Medulla oblongata (tissue), 1 donor: Measurements from ENCODE around the gene USO1.
A peak's percentile ranks its signal among the peaks of the same experiment; 100 is the strongest.
"Not testable (repeated sequence)": the region's sequence is repeated elsewhere in the genome, so short reads cannot be mapped to it uniquely, and the experiment has no call there.

Source experiments
- DNase-seq: peaks from one replicate; pipeline ENCODE4 v3.0.0-alpha.2; 2015; ENCODE audit errors: extremely low spot score

Gene USO1

DNA sequence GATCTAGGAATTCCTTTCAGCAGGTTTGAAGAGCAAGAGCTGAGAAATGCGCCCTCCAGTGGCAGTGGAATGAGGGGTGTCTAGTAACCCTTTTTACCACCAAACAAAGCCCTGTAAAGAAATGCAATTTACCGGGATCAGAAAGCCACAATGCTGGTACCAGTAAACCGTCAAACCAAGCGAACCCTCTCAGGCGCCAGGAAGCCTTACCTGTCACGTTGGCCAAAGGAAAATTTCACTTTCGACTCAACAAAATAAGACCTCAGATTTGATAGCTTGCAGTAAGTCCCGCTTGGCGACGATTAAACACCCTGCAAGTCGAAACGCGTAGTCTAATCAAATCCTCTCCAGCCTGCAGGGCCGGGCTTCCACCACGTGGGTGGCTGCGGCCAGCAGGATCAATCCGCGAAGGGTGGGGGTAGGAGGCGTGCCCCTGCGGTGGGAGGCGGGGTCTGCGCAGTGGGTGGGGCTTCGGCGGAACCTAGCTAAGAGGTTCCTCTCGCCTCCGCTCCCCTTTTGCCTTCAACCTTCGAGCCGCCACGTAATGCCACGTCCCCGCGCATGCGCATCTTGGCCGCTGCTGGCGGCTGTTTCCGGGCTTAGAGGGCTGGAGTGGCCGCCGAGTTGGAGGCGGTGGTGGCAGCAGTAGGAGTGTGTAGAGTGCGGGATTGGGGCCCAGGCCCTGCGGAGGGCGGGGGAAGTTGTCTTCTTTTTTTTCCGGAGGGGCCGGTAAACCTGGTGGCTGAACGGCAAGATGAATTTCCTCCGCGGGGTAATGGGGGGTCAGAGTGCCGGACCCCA lies at the start of gene USO1:
TSS of gene USO1 (plus strand) at position 512 of the 801 bp plus-strand sequence. CDS start at position 755, 243 bp downstream.
- DNase-seq, result peak; percentile 99

DNA sequence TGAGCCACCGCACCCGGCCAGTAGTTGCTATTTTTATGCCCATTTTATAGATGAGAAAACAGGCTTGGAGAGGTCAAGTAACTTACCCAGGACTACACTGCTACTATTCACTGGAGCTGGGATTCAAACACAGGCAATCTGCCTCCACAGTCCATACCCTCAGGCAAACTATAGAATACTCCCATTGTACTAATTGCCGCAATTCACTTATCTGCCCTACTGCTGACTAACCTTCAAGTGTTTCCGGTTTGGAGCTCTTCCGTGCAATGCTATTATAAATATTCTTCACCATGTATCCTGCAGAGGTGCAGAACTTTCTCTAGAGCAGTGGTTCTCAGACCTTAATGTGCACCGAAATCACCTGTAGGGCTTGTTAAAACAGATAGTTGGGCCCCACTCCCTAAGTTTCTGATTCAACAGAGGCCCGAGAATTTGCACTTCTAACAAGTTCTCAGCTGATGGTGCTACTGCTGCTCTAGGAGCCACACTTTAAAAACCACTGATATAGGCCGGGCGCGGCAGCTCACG lies 49.3 kb upstream of the USO1 start:
- no peak for DNase-seq

DNA sequence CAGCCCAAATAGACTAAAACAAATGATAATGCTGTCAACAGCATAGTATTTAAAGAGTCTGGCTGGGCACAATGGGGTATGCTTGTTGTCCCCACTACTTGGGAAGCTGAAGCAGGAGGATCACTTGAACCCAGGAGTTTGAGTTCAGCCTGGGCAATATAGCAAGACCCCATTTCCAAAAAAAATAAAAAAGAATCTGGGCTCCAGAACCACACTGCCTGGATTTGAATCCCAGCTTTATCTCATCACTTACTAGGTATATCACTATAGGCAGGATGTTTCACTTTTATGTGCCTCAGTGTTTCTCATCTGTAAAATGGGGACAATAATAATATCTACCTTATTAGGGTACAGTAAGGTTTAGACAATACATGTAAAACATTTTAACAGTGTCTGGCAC lies 45.9 kb upstream of the USO1 start:
- DNase-seq, result no peak

- no peak for DNase-seq
These were observed 45.4 kb upstream of the USO1 start for GRCh38 chr4:75678965-75679364.

DNA sequence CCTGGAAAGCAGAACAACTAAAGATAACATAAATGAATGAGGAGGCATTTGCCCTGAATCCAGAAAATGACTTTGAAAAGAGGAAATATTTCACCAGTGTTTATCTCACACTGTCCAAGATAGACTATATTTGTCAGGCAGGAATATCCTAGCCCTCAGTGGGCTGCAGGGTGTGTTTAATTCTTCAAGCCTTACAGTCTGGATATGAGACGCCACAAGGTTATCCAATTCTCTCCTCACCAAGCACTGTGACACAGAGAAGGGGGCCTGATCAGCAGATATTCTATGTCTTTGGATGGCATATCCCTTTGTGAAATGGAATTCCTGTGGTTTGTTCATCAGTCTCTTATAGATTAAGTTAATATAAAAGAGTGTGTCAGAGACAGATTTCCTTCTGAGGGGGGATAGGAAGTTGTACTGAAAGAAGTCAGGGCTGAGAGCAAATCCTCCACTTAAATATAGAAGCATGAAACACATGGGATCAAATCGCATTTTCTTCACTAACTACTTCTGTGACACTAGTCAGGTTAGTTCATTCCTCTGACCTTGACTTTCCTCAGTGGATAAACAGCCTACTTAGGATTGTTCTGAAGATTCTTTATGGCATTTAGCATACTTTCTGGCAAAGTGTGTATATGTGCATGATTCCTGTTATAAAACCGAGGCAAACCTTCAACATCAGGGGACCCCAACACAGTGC lies 44.4 kb upstream of the USO1 start:
- no peak for DNase-seq

DNA sequence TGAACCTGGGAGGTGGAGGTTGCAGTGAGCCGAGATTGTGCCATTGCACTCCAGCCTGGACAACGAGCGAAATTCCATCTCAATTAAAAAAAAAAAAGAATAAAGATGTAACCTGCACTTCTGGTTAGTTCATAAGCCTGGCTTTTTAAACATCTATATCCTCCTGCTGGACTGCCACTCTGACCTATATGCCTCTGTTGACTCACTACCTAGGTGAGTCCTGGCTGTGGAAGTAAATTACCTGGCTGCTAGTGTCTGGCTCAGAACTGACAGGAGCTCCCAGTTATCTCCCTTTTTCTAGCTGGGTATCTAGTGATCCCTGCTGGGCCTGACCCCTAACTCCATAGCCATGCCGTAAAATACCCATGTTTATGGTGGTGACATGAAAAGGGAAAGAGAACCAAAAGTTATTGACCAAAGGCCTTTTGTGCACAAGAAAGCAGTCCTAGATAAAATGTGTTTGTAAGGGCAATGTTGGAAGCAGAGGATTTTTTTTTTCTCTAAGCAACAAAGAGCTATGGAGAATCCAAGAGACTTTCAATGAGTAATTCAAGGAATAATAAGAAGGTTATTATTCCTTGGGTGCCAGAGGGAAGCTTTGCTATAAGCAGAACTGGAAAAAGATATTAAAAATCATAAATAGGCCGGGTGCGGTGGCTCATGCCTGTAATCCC lies 40.8 kb upstream of the USO1 start:
- no peak for DNase-seq

DNA sequence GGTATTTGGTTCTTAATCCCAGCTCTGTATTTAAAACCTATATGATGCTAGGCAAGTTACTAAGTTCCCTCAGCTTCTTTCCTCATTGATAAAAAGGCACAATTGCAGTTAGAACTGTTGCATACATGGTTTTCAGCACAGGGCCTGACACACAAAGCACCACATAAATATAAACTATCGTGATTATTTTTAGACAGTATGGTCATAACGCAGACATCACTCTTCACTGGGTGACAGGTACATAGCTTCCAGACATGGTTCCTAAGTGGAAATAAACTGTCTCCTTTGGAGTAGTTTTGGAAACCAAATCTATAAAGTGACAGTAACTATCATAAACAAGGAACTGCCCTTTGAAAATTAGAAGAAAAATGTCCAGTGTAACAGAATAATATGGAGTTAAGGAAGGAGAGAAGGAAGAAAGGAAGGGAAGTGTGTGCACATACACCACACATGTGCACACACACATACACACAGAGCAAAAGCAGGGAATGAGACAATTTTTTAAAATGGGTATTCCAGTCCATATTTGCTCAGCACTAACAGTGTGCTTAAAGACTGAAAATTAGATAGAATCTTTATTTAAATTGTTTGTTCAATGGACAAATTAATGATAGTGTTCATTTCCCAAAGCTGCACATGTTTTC lies 38.7 kb upstream of the USO1 start:
- no peak for DNase-seq

- no peak for DNase-seq
These were observed 38.0 kb upstream of the USO1 start for GRCh38 chr4:75686346-75686745.

DNA sequence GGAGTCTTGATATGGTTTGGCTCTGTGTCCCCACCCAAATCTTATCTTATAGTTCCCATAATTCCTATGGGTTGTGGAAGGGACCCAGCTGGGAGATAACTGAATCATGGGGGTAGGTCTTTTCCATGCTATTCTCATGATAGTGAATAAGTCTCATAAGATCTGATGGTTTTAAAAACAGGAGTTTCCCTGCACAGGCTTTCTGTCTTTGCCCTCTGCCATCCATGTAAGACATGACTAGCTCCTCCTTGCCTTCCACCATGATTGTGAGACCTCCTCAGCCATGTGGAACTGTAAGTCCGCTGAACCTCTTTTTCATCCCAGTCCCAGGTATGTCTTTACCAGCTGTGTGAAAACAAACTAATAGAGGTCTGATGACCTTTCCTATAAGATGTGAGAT lies 37.3 kb upstream of the USO1 start:
- not testable (repeated sequence) for DNase-seq

- not testable (repeated sequence) for DNase-seq
These were observed 32.3 kb upstream of the USO1 start for GRCh38 chr4:75692066-75692465.

- DNase-seq, result no peak
These were observed 28.3 kb upstream of the USO1 start for GRCh38 chr4:75696071-75696470.

GRCh38 chr4:75696581-75696980 lies 27.8 kb upstream of the USO1 start:
- DNase-seq, result no peak

- DNase-seq, result peak; percentile 65
These were observed 26.0 kb upstream of the USO1 start for GRCh38 chr4:75698162-75698962.

DNA sequence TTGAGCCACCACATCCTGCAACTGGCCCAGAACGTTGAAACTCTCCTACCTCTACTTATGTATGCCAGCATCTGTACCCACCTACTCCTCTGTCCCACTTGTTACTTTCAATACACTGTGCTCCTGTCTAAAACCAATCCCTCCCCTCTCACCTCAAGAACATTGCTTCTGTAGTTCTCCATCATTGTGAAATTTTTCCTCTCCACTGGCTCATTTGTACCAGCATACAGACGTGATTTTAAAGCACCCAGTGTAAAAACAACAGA lies 25.5 kb upstream of the USO1 start:
- no peak for DNase-seq

- no peak for DNase-seq
These were observed 25.1 kb upstream of the USO1 start for GRCh38 chr4:75699299-75699698.

GRCh38 chr4:75702919-75703411 lies 21.4 kb upstream of the USO1 start:
- DNase-seq, result no peak

DNA sequence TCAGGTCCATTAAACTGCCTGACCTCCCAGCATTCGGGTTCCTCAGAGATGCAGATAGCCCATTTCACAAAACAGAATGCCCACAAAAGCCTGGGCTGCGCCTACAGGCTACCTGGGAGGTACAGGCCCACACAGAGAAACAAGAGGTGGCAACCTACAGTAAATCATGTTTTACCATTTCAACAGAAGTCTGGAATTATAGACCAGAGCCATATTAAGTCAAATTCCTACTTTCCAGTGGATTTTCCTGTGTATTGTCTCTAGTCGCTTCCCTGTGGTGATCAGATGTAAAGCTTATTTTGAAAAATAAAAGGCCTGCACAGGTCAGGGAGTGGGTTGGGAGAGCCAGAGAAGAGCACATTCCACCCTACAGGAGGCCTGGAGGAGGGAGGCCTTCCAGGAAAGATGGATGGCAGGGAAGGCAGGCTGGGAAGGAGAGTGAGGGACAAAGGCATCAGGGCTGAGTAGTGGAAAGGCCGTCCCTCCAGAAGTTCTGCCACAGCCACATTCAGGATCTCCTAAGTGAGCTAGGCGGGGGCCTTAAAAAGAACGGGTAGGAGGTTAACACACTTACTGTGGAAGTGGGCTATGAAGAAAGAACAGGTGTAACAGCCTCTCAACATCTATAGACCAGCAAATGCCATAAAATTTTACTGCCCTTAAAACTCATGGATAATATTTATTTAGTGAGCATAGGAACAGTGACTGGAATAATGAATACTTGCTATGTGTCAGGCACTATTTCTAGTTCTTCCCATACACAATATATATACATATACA lies 19.0 kb upstream of the USO1 start:
- no peak for DNase-seq

- DNase-seq, result no peak
These were observed 16.1 kb upstream of the USO1 start for GRCh38 chr4:75708218-75708691.

DNA sequence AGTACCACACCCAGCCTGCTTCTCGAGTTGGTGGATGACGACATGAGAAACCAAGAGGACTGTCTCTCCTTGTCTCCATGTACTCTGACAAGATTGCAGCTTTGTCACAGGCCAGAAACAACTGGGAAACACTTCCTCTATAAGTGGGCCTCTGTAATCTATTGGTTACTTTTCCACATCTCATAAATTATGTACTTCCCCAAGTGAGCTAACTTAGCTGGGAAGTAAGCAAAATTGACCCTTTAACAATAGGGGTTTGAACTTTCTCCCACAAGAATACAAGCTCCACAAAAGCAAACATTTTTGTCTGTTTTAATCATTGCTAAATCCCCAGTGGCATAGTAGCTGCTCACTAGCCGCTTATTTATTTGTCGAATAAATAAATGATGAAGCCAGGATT lies 14.1 kb upstream of the USO1 start:
- DNase-seq, result no peak

DNA sequence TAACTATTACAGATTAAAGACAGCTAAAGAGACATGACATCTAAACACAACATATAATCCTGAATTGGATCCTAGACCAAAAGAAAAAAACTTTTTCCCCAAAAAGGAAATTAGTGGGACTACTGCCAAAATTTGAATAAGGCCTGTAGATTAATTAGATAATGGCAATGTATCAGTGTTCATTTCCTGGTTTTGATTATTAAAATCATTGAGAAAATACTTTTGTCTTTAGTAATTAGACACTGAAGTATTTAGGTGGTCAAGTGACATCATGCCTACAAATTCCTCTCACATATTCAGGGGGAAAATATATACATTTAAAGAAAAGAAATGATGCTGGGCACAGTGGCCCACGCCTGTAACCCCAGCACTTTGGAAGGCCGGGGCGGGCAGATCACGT lies 10.4 kb upstream of the USO1 start:
- DNase-seq, result no peak
